Measurements from ENCODE around the gene ACBD5. TPM values are rescaled to one million over a fixed set of nuclear protein-coding genes. Genes with fewer than 3 reads are reported as not detected.

ACBD5 gene
- total and polyA plus RNA-seq, 9 donors: 7.2 to 15.4 (median 12.9) TPM

- H3K9me3 ChIP-seq: no peaks in the 10 kb centered on the region
- no peaks in the 10 kb centered on the region for H3K36me3 ChIP-seq
- TF ChIP-seq CTCF (IDR thresholded peaks at IDR 0.05): no peak
- TF ChIP-seq POLR2A (IDR thresholded peaks at IDR 0.05): no peak
- TF ChIP-seq EP300 (IDR thresholded peaks at IDR 0.05): no peak
- H3K4me3 ChIP-seq: no peak overlapping the region
- H3K27ac ChIP-seq: no peak overlapping the region
- WGBS, 3 donors: 73 to 84% (median 83%) methylated on average over 5 of the region's 5 CpGs
- H3K27me3 ChIP-seq: no peaks in the 10 kb centered on the region
- H3K4me1 ChIP-seq (ENCODE audit: insufficient read depth): peaks cover 3% of the 10 kb centered on the region
- intact Hi-C loops (cut with DNase I): no loop called here
- DNase-seq: no peak
Measured at GRCh38 chr10:27247006-27247405, 6.4 kb upstream of the ACBD5 start.

DNA sequence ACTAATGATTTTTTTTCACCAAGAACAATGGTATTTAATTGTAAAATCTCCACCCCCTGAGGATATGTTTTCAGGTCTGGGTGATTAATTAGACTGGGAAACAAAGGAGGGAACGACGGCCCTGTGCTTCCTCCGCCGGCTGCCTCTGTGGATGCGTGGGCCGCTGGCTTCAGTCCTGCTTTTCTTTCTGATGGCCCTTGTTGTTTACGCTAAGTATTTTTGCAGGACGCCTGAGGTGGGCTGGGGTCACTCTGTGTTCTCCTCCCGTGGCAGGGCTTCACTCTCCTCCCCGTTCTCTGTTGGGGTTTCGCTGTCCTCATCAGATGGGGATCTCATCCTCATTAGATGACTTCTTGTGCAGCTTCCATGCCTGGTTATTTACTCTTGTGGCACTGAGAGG, 5.2 kb upstream of the ACBD5 start:
- H3K27me3 ChIP-seq: no peaks in the 10 kb centered on the region
- no peak overlapping the region for H3K27ac ChIP-seq
- no peaks in the 10 kb centered on the region for H3K36me3 ChIP-seq
- intact Hi-C loops (cut with DNase I): no loop called here
- TF ChIP-seq EP300 (IDR thresholded peaks at IDR 0.05): no peak
- no peak for TF ChIP-seq POLR2A (IDR thresholded peaks at IDR 0.05)
- TF ChIP-seq CTCF (IDR thresholded peaks at IDR 0.05): no peak
- H3K4me1 ChIP-seq (ENCODE audit: insufficient read depth): peaks cover 3% of the 10 kb centered on the region
- no peak overlapping the region for H3K4me3 ChIP-seq
- WGBS, 3 donors: 49 to 66% (median 50%) methylated on average over 10 to 11 of the region's 11 CpGs
- no peak for DNase-seq
- no peaks in the 10 kb centered on the region for H3K9me3 ChIP-seq

DNA sequence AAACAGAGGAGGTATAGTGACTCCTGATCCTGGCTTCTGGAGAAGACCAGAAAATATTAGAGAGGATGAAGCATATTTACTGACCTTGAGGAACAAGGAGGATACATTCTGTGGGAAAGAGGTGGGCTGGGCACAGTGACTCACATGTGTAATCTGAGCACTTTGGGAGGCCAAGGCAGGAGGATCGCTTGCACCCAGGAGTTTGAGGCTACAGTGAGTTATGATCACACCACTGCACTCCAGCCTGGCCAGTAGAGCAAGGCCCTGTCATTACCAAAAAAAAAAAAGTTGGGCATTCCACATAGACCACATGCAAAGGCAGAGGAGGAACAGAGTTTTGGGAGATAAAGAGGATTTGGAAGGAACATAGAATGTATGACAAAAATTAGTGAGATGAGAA, 4.4 kb upstream of the ACBD5 start:
- H3K27ac ChIP-seq: no peak overlapping the region
- no peaks in the 10 kb centered on the region for H3K9me3 ChIP-seq
- no peak overlapping the region for H3K4me3 ChIP-seq
- WGBS, 3 donors: 49 to 95% (median 77%) methylated on average over 1 of the region's 1 CpG
- no peak for DNase-seq
- H3K4me1 ChIP-seq (ENCODE audit: insufficient read depth): peaks cover 3% of the 10 kb centered on the region
- no peaks in the 10 kb centered on the region for H3K27me3 ChIP-seq
- TF ChIP-seq CTCF (IDR thresholded peaks at IDR 0.05): no peak
- no peak for TF ChIP-seq EP300 (IDR thresholded peaks at IDR 0.05)
- no peak for TF ChIP-seq POLR2A (IDR thresholded peaks at IDR 0.05)
- intact Hi-C loops (cut with DNase I): loop anchor here in 3 of 4 donors (5.0 kb wide), 2 partner anchors 88 to 93 kb away; partner anchors contain the start of genes MASTL (in 2 of the 3) and YME1L1 (in 1 of the 3)
- no peaks in the 10 kb centered on the region for H3K36me3 ChIP-seq

DNA sequence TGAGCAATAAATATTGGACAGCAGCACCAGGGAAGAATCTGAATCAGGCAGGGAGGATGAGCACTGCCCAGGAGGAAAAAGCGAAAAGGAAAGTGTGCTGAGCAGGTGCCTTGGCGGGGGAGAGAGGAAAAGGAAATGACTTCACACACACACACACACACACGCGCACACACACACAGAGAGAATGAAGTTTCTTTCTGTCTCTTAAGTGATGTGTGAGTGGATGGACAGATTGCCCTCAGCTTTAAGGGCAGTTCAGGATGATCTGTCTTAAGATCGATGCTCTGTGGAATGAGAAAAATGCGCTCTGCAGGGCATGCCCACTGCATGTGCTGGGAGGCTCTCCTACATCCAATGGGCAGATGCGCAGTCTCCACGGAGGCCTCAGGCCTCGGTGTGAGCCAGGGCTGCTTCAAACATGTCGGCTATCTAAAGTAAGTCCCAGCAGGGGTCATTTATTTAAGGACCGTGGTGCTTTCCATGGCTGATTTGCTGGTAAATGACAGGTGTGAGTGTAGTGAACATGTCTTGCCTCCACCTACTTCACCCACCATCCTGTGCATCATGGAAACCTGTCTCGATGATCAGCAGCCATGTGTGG, 2.5 kb upstream of the ACBD5 start:
- peak overlapping the region; percentile 76 for H3K4me3 ChIP-seq
- peak; percentile 62 to 74 (median 71) for DNase-seq
- peaks cover 6% of the 10 kb centered on the region for H3K4me1 ChIP-seq (ENCODE audit: insufficient read depth)
- WGBS, 3 donors: 10 to 20% (median 13%) methylated on average over 12 of the region's 12 CpGs
- no peaks in the 10 kb centered on the region for H3K9me3 ChIP-seq
- no peaks in the 10 kb centered on the region for H3K27me3 ChIP-seq
- H3K36me3 ChIP-seq: no peaks in the 10 kb centered on the region
- intact Hi-C loops (cut with DNase I): loop anchor here in 3 of 4 donors (5.0 kb wide), 2 partner anchors 86 to 91 kb away; partner anchors contain the start of genes MASTL (in 2 of the 3) and YME1L1 (in 1 of the 3)
- peak overlapping the region in 1 of 2 donors; percentile 95 for H3K27ac ChIP-seq
- TF ChIP-seq CTCF (IDR thresholded peaks at IDR 0.05): no peak
- TF ChIP-seq POLR2A (IDR thresholded peaks at IDR 0.05): no peak
- no peak for TF ChIP-seq EP300 (IDR thresholded peaks at IDR 0.05)

Data from ovary (tissue), 9 donors.